ENCODE data around the gene ARAP1.
"Not testable (repeated sequence)": the region's sequence is repeated elsewhere in the genome, so short reads cannot be mapped to it uniquely, and the experiment has no call there.

Gene ARAP1

DNA sequence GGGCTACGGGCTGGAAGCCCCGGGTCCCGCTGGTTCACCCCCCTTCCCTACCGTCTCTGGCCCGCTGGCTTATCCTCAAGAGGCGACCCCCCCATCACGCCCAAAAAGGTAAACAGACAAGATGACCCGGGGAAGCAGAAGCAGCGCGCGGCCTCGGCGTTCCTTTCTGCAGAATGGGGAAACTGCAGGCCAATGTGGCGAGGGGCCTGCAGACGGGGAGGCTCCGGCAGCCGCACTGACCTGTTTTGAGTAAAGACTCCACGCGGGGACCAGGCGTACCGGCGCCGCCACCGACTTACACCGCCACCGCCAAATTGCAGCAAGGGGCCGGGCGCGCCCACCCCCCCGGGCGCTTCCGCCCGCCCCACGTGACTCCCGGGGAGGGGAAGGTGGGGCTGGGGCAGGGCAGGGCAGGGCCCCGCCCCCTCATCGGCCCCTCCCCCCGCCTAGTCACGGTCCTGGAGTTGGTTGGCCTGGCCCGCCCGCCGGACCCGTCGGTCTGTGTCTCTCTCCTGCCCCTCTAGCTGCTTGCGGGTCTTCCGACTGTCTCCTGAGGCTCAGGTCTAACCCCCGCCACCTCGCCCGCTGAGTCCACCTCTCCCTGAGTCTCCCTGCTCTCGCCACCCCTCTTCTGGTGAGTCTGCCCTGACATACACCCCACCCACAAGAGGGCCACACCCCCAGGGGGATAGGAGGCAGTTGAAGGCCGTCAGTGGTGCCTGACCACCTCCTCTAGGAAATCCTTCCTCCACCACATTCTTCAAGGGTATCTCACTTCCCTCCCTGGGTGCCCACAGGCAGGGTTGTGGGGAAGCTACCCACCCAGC is at the start of gene ARAP1:
Gene ARAP1 (minus strand): TSS at position 321 of the 827 bp plus-strand sequence. CDS start 25,280 bp downstream, outside the sequence.
- in situ Hi-C loops (cut with MboI; ENCODE audit: low sequenced_read_pairs) = no loop called here

DNA sequence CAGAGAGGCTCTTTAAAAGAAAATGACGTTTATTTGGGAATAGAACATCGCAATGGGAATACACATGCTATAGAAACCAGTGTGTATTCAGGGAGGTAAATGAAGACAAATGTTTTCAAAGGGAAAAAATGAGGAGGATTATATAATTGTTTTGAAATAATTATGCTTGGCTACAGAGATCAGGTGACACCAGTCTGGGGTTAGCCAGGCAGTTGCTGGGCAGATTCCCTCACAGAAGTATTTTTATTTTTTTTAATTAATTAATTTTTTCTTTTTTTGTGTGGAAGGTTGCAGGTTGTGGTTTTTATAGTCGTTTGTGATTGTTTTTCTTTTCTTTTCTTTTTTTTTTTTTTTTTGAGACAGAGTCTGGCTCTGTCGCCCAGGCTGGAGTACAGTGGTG is 47.2 kb upstream of the ARAP1 start:
- in situ Hi-C loops (cut with MboI; ENCODE audit: low sequenced_read_pairs) = no loop called here

DNA sequence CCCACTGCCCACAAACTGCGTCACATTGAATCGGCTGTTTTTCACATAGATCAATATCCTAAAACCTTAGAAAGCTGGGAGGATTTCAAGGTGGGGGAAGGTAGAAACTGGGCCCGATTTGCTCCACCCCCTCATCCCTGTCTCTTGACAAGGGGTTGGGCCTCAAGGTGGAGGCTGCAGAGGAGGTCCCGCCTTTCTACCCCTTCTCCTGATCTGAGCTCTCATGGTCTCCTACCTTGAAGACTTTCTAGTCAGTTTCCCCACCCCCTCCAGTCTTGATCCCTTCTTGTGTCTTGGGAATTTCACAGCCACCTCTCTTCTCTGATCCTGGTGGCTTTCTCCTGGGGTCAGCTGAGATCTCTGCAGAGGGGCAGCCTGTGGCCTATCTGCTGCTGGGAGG is 46.2 kb upstream of the ARAP1 start:
- in situ Hi-C loops (cut with MboI; ENCODE audit: low sequenced_read_pairs) = no loop called here

DNA sequence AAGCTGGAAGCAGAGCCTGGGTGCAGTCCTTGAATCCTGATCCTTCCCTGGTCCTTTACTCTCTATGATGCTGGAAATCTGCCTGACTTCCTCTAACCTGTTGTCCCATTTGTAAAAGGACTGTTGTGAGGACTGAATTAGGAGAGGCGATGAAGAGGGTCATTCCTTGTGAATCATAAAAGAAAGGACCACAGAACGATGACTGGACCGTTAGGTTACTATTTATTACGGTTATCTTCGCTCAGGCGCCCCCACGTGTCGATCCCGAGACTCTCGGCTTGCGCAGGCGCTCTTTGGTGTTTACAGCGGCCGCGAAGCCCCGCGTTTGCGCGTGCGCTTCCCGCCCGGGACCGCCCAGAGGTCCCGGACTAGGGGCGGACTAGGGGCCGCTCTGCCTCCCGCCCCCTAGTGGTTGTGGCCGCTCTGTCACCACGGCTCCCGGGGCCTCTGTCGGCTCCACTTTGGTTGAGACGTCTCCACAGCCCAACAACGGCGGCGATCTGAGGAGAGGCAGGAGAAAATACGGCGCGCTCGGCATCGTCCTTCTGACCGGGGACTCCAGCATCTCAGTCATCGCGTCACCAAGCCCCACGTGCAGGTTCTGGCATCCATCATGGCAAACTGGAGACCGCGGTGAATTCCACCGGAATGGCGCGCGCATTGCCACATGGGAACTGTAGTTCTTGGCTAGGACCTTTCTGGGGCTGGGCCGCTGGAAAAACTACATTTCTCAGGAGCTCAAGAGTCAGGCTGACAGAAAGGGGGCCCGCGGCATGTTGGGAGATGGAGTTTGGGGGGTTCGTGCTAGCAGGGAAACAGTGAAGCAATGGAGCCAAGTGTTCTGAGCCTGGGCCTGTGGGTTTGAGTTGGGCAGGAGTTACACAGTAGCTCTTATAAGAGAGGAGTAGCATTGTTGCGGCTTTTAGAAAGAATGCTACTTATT is 41.5 kb upstream of the ARAP1 start, which contains the start of gene STARD10:
Gene STARD10 (minus strand): TSS at position 623 of the 943 bp plus-strand sequence. CDS start 12,866 bp downstream, outside the sequence.
- in situ Hi-C loops (cut with MboI; ENCODE audit: low sequenced_read_pairs) = no loop called here

DNA sequence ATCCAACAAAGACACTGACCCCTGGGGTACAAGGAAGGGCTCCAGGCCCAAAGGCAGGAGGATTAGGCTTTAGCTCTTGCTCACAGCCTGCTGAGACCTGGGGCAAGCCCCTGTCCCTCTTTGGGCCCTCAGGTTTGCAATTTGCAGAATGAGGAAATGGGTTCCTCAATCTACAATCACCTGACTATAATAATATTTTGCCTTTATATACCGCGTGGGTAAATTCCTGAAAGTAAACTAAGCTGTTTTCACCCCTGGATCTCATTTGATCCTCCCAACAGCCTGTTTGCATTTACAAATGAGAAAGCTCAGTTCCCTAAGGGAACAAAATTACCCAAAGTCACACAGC is 40.8 kb upstream of the ARAP1 start:
- in situ Hi-C loops (cut with MboI; ENCODE audit: low sequenced_read_pairs) = no loop called here

DNA sequence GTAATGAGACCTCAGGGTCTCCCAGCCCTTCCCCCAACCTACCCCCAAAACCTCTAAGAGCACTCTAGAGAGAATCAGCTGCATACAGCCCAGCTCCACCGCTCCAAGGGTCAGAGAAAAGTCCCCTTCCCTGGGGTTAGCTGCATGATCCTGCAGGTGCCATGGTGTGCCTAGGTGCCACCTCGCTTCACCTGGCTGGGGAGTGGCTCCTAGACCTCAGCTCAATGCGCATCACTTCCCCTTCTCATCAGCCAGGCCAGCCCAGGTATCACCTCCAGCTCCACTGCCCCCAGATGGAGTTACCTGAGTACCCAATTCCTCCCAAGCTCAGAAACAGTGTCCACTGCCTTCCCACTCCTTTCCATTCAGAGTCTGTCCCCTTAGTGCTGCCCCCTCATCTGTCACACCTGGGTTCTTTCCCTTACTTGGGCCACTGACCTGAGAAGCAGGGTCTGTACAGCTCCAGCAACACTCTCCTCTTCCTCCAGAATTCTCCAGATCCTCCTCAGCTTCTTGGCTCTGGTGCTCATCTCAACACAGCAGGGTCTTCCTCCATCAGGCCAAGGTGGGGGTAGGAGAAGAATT is 40.3 kb upstream of the ARAP1 start:
- in situ Hi-C loops (cut with MboI; ENCODE audit: low sequenced_read_pairs) = no loop called here

DNA sequence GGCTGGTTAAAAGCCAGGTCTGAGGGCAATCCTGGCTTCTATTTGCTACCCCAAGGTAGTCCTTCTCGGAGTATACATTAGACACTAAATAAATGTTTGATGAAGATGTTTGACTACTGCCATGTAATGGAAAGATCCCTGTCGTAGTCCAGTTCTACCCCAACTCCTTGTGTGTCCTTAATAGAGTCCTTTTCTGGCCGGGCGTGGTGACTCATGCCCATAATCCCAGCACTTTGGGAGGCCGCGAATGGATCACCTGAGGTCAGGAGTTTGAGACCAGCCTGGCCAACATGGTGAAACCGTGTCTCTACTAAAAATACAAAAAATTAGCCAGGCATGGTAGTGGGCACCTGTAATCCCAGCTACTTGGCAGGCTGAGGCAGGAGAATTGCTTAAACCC is 39.0 kb upstream of the ARAP1 start:
- in situ Hi-C loops (cut with MboI; ENCODE audit: low sequenced_read_pairs) = not testable (repeated sequence)

DNA sequence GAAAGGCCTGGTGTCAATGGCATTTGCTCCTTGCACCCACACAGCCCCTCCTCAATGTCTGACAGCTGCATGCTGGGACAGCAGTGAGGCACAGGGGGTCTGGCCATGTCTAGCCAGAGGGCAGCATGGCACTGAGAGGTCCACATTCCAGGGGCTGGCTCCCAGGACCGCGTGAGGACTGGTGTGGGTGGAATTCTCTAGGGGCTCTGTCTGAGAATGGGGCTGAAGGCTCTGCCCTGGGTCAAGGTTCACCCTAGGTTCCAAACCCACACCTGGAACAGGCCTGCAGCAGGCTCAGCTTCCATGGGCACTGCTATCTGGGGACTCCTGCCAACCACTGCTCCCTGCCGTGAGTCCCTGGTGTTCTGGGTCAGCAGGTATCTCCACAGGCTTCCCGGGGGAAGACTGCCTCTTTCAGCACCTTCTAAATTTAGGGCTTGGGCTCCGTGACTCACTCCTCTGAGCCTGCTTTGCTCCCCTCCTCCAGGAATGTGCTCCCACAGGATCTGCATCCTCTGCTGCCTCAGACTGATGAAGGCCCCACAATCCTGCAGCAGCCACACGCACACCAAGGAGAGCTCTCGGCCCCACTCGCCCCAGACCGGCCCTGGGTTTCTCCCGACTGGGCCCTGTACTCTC is 37.4 kb upstream of the ARAP1 start:
- in situ Hi-C loops (cut with MboI; ENCODE audit: low sequenced_read_pairs) = no loop called here

DNA sequence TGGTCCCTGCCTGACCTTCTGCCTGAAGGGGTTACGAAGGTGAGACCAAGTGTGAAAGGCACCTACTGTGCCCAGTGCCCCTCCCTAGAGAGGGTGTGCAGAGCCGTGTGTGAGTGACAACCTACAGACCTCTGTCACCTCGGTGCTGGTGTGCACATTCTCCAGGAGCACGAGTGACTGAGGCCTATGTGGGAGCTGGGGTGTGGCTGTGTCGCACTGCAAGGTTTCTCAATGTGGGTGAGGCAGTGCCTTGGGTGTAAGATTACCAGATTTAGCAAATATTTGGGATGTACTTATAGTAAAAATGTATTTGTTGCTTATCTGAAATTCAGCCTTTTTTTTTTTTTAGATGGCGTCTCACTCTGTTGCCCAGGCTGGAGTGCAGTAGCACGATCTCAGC is 36.0 kb upstream of the ARAP1 start:
- in situ Hi-C loops (cut with MboI; ENCODE audit: low sequenced_read_pairs) = no loop called here

DNA sequence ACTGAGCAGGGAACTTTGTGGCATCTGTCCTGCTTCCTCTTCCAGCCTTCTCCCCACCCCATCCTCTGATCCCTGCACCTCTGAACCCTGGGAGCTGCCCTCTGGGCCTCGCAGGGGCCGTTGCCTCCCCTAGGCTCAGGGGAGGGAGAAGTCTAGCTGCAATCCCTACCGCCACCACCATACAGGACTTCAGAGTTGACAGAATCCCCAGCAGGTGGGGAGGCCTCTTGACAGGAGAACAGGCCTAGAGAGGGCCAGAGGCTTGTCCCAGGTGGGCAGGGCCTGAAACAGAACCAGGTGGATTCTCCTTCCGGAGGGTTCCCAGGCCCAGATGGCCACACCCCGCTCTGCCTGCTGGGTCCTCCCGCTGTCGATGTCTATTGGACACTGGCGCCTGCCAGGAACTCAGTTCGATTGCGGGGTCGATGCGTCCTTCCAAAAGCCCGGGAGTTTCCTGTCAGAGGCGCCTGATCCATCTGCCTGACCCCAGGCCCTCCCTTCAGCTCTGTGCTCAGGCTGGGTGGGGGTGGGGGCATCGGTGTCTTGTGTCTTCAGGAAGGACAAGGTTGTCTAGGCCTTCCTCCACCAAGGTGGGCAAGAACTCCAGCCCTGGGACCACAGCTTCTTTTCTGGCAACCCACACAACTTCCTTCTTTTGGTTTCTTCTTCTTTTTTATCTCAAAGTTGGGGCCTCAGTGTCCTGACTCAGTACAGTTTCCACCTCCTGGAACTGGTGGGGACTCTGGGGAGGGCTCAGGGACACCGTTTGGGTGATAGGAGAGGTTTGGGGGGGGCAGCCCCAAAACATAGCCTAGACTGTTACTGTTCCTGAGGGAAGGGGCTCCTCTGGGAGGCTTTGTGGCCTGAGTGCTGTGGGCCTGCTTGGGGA is 35.3 kb upstream of the ARAP1 start:
- in situ Hi-C loops (cut with MboI; ENCODE audit: low sequenced_read_pairs) = no loop called here

DNA sequence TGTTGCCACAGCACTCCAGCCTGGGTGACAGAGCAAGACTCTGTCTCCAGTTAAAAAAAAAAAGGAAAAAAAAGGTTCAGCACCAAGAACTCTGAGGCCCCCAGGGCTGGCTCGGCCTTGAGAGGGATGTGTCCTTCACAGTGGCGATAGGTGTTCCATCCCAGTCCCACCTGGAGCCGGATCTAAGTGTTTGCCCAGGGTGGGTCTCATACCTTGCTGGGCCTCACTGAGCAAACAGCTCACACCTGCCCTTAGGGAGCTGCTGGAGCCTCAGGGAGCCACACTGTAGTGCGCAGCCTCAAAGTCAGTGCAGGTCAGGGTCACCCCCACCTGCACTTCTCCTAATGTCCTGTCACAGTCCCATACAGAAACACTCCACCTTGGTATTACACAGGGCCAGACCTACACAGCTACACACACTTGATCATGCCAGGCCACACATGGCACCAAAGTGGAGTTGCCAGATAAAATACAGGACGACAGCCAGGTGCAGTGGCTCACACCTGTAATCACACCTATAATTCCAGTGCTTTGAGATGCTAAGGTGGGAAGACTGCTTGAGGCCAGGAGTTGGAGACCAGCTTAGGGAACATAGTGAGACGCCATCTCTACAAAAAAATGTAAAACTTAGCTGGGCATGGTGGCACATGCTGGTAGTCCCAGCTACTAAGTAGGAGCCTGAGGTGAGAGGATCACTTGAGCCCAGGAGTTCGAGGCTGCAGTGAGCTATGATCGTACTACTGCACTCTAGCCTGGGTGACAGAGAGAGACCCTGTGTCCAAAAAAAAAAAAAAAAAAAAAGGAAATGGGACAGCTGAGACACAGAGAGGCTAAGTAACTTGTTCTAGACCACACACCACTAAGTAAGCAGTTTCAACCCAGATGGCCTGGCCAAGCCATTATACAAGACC is 34.4 kb upstream of the ARAP1 start:
- in situ Hi-C loops (cut with MboI; ENCODE audit: low sequenced_read_pairs) = no loop called here

DNA sequence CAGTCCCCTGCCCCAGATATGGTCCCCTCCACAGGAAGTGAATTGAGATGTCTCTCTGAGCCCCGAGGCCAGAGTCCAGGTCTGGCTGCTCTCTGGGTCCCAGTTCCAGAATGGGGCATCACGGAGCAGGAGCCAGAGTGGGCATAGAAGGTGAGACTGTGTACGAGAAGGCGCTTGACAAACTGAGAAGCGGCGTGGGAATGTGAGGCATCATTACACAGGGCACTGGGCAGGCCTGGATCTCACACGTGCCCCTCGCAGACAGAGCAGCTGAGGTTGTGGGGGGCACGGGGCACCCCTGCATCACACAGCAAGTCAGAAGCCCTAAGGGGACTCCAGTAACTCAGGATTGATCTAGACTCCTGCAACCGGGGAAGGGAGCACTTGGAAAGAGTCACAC is 32.5 kb upstream of the ARAP1 start:
- in situ Hi-C loops (cut with MboI; ENCODE audit: low sequenced_read_pairs) = no loop called here

DNA sequence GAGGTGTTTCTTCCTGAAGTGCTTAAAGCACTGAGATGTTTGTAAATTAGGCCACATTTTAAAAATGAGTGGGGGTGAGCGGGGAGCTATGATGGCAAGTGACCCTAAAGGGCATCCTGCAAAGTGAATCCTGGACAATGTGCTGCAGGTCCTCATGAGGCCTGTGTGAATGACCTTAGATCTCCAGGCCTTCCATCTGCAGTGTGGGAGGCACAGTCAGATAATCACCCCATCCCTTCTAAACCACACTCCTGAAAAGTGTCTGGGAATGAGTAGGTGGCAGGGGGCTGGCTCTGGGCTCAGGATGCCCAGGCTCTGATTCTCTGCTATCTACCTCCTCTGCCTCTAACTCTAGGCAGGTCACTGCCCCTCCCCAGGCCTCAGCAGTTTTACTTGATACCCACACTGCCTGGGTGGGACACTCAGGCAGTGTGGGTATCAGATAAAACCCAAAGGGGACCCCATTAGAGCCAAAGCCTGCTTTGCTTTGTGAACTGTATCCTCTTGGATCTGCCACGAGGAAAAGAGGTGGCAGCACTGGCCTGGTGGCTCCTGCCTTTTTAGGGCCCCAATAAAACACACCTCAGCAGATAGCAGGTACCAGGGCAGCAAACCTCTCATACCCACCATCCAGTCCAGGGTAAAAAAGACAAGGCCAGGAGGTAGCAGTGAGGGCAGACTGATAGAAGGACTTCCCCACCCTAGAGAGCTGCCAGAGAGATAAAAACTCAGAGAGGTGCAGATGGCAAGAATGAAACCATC is 31.1 kb upstream of the ARAP1 start:
- in situ Hi-C loops (cut with MboI; ENCODE audit: low sequenced_read_pairs) = no loop called here

DNA sequence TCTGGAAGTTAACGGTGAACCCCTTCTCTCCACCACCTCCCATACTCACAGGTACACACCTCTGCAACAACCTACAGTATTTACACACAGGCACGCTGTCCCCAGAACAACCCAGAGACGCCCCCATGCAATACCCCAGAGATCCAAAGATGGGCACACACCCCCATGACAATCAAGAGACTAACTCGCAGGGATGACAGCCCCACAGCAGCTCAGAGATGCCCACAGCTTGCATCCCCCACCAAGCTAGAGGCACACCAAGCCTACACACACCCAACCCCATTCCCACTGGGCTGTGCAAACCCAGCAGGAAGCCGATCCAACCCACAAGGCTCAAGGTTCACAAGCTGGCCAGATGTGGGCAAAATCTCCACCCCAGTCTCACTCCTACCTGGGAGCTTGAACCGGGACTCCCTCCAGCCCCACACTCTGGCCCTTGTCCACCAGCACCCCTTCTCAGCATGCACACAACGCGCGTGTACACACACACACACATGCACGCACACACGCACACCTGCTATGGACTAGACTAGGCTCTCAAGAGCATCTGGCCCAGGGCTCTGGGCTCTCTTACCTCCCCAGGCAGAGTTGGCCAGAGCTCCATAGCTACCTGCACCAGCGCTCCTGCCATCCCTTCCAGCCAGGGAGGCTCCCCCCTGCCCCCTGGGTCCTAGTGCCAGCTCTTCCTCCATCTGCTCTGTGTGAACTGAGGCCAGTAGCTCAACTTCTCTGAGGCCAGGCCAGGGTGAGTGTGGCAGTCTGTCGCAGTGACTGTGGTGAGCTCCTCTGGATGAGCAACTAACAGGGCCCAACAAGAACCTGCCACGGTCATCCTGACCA is 30.1 kb upstream of the ARAP1 start:
- in situ Hi-C loops (cut with MboI; ENCODE audit: low sequenced_read_pairs) = no loop called here

DNA sequence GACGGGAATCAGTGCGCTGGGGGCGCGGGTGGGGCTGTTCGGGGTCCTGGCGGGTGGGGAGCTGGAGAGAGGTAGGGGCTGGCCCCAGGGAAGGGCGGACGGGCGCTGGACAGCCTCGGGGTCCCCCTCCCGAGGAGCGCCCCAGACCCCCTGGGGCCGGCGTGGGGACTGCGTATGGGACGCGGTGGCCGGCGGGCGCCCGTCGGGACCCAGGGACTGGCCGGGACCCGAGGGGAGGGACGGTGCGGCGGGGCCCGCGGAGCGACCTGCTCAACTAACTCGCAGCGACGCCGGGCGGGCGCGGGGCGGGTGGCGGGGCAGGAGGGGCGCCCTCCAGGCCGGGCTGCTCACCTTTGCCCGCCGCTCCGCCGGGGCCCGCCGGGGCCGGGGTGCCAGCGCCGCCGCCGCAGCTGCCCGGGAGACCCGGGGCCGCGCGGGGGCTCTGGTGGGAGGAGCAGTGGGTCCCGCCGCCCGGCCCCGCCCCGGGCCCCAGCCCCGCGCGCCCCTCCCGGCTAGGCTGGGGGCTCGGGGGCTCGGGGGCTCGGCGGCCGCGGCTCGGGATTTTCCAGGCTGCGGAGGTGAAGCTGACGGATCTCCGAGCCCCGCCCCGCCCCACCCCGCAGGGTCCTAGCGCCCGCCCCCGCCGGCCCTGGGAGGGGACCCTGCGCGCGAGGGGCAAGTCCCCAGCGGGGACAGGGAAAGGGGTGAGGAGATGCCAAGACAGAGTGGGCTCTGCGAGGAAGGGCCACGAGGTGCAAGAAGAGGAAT is 29.3 kb upstream of the ARAP1 start:
- in situ Hi-C loops (cut with MboI; ENCODE audit: low sequenced_read_pairs) = no loop called here

DNA sequence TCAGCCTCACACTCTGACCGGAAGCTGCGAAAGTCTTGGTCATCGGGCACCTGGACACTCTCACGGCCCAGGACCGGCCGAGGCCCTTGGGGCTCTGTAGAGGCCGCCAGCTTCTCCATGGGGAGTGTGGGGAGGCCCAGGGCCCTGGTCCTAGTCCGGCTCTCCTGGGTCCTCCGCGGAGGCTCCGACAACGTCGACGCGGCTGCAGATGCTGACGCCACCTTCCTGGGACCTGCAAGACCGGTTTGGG is 28.8 kb upstream of the ARAP1 start:
- in situ Hi-C loops (cut with MboI; ENCODE audit: low sequenced_read_pairs) = no loop called here

Measured in HL-60/S4 treated with phorbol 12-myristate 13-acetate at 8.2 ng/mL for 4 days and 3 days (cell line).